SK-N-SH (cell line): Measurements from ENCODE around the gene KLHDC10. TPM values are rescaled to one million over a fixed set of nuclear protein-coding genes. Genes with fewer than 3 reads are reported as not detected.

Experiments
- CTCF ChIA-PET: fragments of 300-600, 350-600 bp; formaldehyde crosslinking; extraction: SDS; loops from one replicate; lab custom pipeline; 2021; lab: Yijun Ruan, JAX
- POLR2A ChIA-PET: fragments of 350-600 bp; sonication (Branson Sonifier 250); formaldehyde crosslinking; extraction: SDS; loops from one replicate; lab custom pipeline; 2020; ENCODE audit warnings: antibody characterized with exemption, inconsistent platforms; lab: Yijun Ruan, JAX
- DNase-seq: peaks from one replicate; pipeline ENCODE4 v3.0.0; 2012
- H2AFZ ChIP-seq: fragments of 200-600 bp; sonication (generic); 2 replicates; pipeline ENCODE4 v1.8.1; 2016; ENCODE audit warnings: antibody characterized with exemption, mild to moderate bottlenecking, low read depth
- H3F3A ChIP-seq: fragments of 200-600 bp; sonication (generic); replicated peaks from 2 replicates; pipeline ENCODE3; 2016; ENCODE audit warnings: antibody characterized with exemption, mild to moderate bottlenecking; ENCODE audit not compliant: insufficient read depth
- H3K27ac ChIP-seq, 2 experiments: fragments of 200-500 bp in 1 of 2; fragments of 200-600 bp in 1 of 2; sonication (Bioruptor generic) in 1 of 2; sonication (generic), shearing (Covaris generic) in 1 of 2; 2 replicates each; pipeline versions ENCODE4 v1.5.1 to v1.6.1; 2014 to 2016; ENCODE audit warnings: low read depth in 2 of 2, inconsistent platforms in 1 of 2, low read length in 1 of 2, mild to moderate bottlenecking in 1 of 2, mixed read lengths in 1 of 2
- H3K27me3 ChIP-seq: fragments of 200-600 bp; sonication (generic), shearing (Covaris generic); 2 replicates; pipeline ENCODE4 v1.6.1; 2016; ENCODE audit warnings: mixed run types; ENCODE audit not compliant: insufficient read depth
- H3K36me3 ChIP-seq, 2 experiments: fragments of 200-500 bp in 1 of 2; fragments of 200-600 bp in 1 of 2; sonication (Bioruptor generic) in 1 of 2; sonication (generic) in 1 of 2; replicated peaks in 1 of 2; 2 replicates each; pipeline versions ENCODE3 to v1.5.1; 2014 to 2016; ENCODE audit warnings: low read length in 1 of 2, mild to moderate bottlenecking in 1 of 2; ENCODE audit not compliant: insufficient read depth in 2 of 2, control insufficient read depth in 1 of 2
- H3K4me1 ChIP-seq, 2 experiments: fragments of 200-500 bp in 1 of 2; fragments of 200-600 bp in 1 of 2; sonication (Bioruptor generic) in 1 of 2; sonication (generic), shearing (Covaris generic) in 1 of 2; 2 replicates each; pipeline versions ENCODE4 v1.5.1 to v1.6.1; 2014 to 2016; ENCODE audit warnings: low read depth in 1 of 2, low read length in 1 of 2, mixed run types in 1 of 2; ENCODE audit not compliant: insufficient read depth in 2 of 2, control insufficient read depth in 1 of 2
- H3K4me2 ChIP-seq: fragments of 200-600 bp; sonication (generic), shearing (Covaris generic); 2 replicates; pipeline ENCODE4 v1.6.1; 2017; ENCODE audit warnings: mixed run types
- H3K4me3 ChIP-seq, 2 experiments: fragments of 200-500 bp in 1 of 2; fragments of 200-600 bp in 1 of 2; sonication (Bioruptor generic) in 1 of 2; sonication (generic), shearing (Covaris generic) in 1 of 2; 2 replicates each; pipeline versions ENCODE4 v1.5.1 to v1.8.1; 2014 to 2016; ENCODE audit warnings: low read depth in 2 of 2, inconsistent platforms in 1 of 2, low read length in 1 of 2, mild to moderate bottlenecking in 1 of 2, mixed read lengths in 1 of 2, moderate library complexity in 1 of 2
- H3K79me2 ChIP-seq: fragments of 200-600 bp; sonication (generic); 2 replicates; pipeline ENCODE4 v1.8.1; 2017; ENCODE audit warnings: mild to moderate bottlenecking; ENCODE audit not compliant: insufficient read depth
- H3K9ac ChIP-seq: fragments of 200-600 bp; sonication (generic); 2 replicates; pipeline ENCODE4 v1.6.1; 2017; ENCODE audit warnings: mixed run types
- H3K9me2 ChIP-seq: fragments of 200-600 bp; sonication (generic); 2 replicates; pipeline ENCODE4 v1.6.1; 2017; ENCODE audit warnings: mixed run types
- H3K9me3 ChIP-seq: fragments of 200-600 bp; sonication (generic); 2 replicates; pipeline ENCODE4 v1.6.1; 2017; ENCODE audit warnings: mixed run types, mild to moderate bottlenecking, moderate library complexity
- H4K20me1 ChIP-seq: fragments of 200-600 bp; sonication (generic); 2 replicates; pipeline ENCODE4 v1.6.1; 2017; ENCODE audit warnings: mild to moderate bottlenecking, mixed run types; ENCODE audit not compliant: insufficient read depth
- CHD2 ChIP-seq: fragments of 150-350 bp; IDR thresholded peaks from 2 replicates; pipeline ENCODE4 v1.6.1; 2018; ENCODE audit warnings: low read length; ENCODE audit not compliant: partially characterized antibody
- CTCF ChIP-seq: fragments of 200-600 bp; sonication (generic); IDR thresholded peaks from 2 replicates; pipeline ENCODE4 v1.6.1; 2017; ENCODE audit warnings: antibody characterized with exemption, mild to moderate bottlenecking, moderate library complexity
- EP300 ChIP-seq, 2 experiments: IDR thresholded peaks; 2 replicates each; pipeline versions ENCODE4 v1.4.0 to v1.6.1; 2012; ENCODE audit warnings: borderline replicate concordance in 1 of 2, low read depth in 1 of 2, low read length in 1 of 2
- GATA2 ChIP-seq: sonication (generic); formaldehyde crosslinking; IDR thresholded peaks from 2 replicates; pipeline ENCODE4 v1.5.0; 2020; ENCODE audit warnings: mild to moderate bottlenecking, missing genetic modification reagents
- MEF2A ChIP-seq: IDR thresholded peaks from 2 replicates; pipeline ENCODE4 v1.4.0; 2012; ENCODE audit warnings: low read depth, borderline replicate concordance
- MXI1 ChIP-seq: IDR thresholded peaks from 2 replicates; pipeline ENCODE4 v1.6.1; 2012; ENCODE audit warnings: mild to moderate bottlenecking, low read depth, low read length, improper control_type of control experiment
- NFIC ChIP-seq: IDR thresholded peaks from 2 replicates; pipeline ENCODE4 v1.4.0; 2012; ENCODE audit warnings: borderline replicate concordance
- NRF1 ChIP-seq: IDR thresholded peaks from 2 replicates; pipeline ENCODE4 v1.6.1; 2012; ENCODE audit warnings: low read depth, mild to moderate bottlenecking, low read length
- REST ChIP-seq: IDR thresholded peaks from 2 replicates; pipeline ENCODE4 v1.6.1; 2012; ENCODE audit warnings: mild to moderate bottlenecking, low read depth, low read length, moderate library complexity
- SIN3A ChIP-seq: IDR thresholded peaks from 2 replicates; pipeline ENCODE4 v1.6.1; 2012; ENCODE audit warnings: low read depth, mild to moderate bottlenecking, low read length, moderate library complexity, borderline replicate concordance
- SMC3 ChIP-seq: IDR thresholded peaks from 2 replicates; pipeline ENCODE4 v1.6.1; 2012; ENCODE audit warnings: low read depth, low read length, improper control_type of control experiment
- TCF12 ChIP-seq: IDR thresholded peaks from 2 replicates; pipeline ENCODE4 v1.4.0; 2012
- USF1 ChIP-seq: IDR thresholded peaks from 2 replicates; pipeline ENCODE4 v1.4.0; 2012; ENCODE audit warnings: low read depth, borderline replicate concordance
- USF2 ChIP-seq: fragments of 150-350 bp; IDR thresholded peaks from 2 replicates; pipeline ENCODE4 v1.6.1; 2017; ENCODE audit warnings: antibody characterized with exemption, low read length, low read depth, borderline replicate concordance
- YY1 ChIP-seq: IDR thresholded peaks from 2 replicates; pipeline ENCODE4 v1.4.0; 2012; ENCODE audit warnings: low read depth, mild to moderate bottlenecking
- WGBS: methylation state at CpG from one replicate; pipeline ENCODE4 v1.1.6; 2017; ENCODE audit warnings: low lambda C conversion rate; 5-methylcytosine and 5-hydroxymethylcytosine counted together
- polyA plus RNA-seq, 3 experiments: library from polyadenylated mRNA; depleted of rRNA; stranded (reverse); fragments of >200 nt; gene quantifications; 2 replicates each; pipeline ENCODE4 v1.2.3, GENCODE V29; 2012

The KLHDC10 gene
- polyA plus RNA-seq, 1 of the 3 experiments (the other 2 are of a cell fraction) = 15.9 TPM

- Histone ChIP-seq H4K20me1 (no peaks in the 10 kb centered on the region), H3K27me3 (no peaks in the 10 kb centered on the region), H3K9me3 (no peaks in the 10 kb centered on the region), H3K79me2 (no peaks in the 10 kb centered on the region), H3K27ac (no peak overlapping the region), H3K9ac (no peak overlapping the region), H2AFZ (no peak overlapping the region), H3K4me1 (no peaks in the 10 kb centered on the region), H3K9me2 (no peaks in the 10 kb centered on the region), H3K36me3 (peaks cover 43 to 54% of the 10 kb centered on the region in 2 experiments), H3K4me3 (no peak overlapping the region), H3F3A (no peaks in the 10 kb centered on the region), H3K4me2 (no peak overlapping the region)
- CTCF ChIA-PET = interaction anchor here (0.8 to 1.3 kb wide), 3 partner anchors 15 to 24 kb away, joined by 3 read pairs; no protein-coding TSS in a partner anchor
- 95% methylated on average over 9 of the region's 9 CpGs for WGBS
- POLR2A ChIA-PET = no interaction called here
- no peak for DNase-seq
- TF ChIP-seq USF2 (no peak), NFIC (no peak), USF1 (no peak), YY1 (no peak), TCF12 (no peak), MEF2A (no peak), GATA2 (CRISPR knock-in tag) (no peak), REST (no peak), SMC3 (no peak), CHD2 (no peak), NRF1 (no peak), SIN3A (no peak), CTCF (no peak), EP300 (IDR thresholded peaks at IDR 0.05; ENCODE audit: borderline replicate concordance in 1 of 2, low read depth in 1 of 2, low read length in 1 of 2) (no peak), MXI1 (no peak)
Observed at GRCh38 chr7:130180571-130181262, 110.4 kb downstream of the KLHDC10 start.
